IPS-NIHi7 (cell line): Measurements from ENCODE around the gene CNTNAP4.
A peak's percentile ranks its signal among the peaks of the same experiment; 100 is the strongest.

ENCODE experiments used
- DNase-seq: peaks from one replicate; pipeline ENCODE4 v3.0.0; 2012; ENCODE audit warnings: mixed read lengths; ENCODE audit errors: extremely low spot score

Gene CNTNAP4

GRCh38 chr16:76396977-76397376, 119.8 kb downstream of the CNTNAP4 start:
- DNase-seq = no peak

- no peak for DNase-seq
These were observed 132.5 kb downstream of the CNTNAP4 start for GRCh38 chr16:76409706-76410105.

- DNase-seq = no peak
These were observed 144.4 kb downstream of the CNTNAP4 start for GRCh38 chr16:76421571-76421970.

- peak; percentile 9 for DNase-seq
These were observed 151.7 kb downstream of the CNTNAP4 start for GRCh38 chr16:76428858-76429257.

- no peak for DNase-seq
These were observed 164.2 kb downstream of the CNTNAP4 start for GRCh38 chr16:76441391-76441790.

GRCh38 chr16:76441876-76442275, 164.7 kb downstream of the CNTNAP4 start:
- DNase-seq = no peak

GRCh38 chr16:76443973-76444372, 166.8 kb downstream of the CNTNAP4 start:
- DNase-seq = no peak

- DNase-seq = no peak
These were observed 167.6 kb downstream of the CNTNAP4 start for GRCh38 chr16:76444832-76445231.

GRCh38 chr16:76445815-76446214, 168.6 kb downstream of the CNTNAP4 start:
- no peak for DNase-seq

- no peak for DNase-seq
These were observed 169.1 kb downstream of the CNTNAP4 start for GRCh38 chr16:76446251-76446650.

GRCh38 chr16:76450890-76451289, 173.7 kb downstream of the CNTNAP4 start:
- no peak for DNase-seq

GRCh38 chr16:76455257-76455656, 178.1 kb downstream of the CNTNAP4 start:
- DNase-seq = no peak

- DNase-seq = no peak
These were observed 178.8 kb downstream of the CNTNAP4 start for GRCh38 chr16:76456016-76456415.

GRCh38 chr16:76459111-76459510, 181.9 kb downstream of the CNTNAP4 start:
- DNase-seq = no peak

- DNase-seq = no peak
These were observed 184.6 kb downstream of the CNTNAP4 start for GRCh38 chr16:76461836-76462235.

GRCh38 chr16:76464955-76465620, 187.9 kb downstream of the CNTNAP4 start:
- no peak for DNase-seq

GRCh38 chr16:76466871-76467270, 189.7 kb downstream of the CNTNAP4 start:
- no peak for DNase-seq

- DNase-seq = peak; percentile 22
These were observed 196.8 kb downstream of the CNTNAP4 start for GRCh38 chr16:76474048-76474447.

GRCh38 chr16:76478105-76478504, 200.9 kb downstream of the CNTNAP4 start:
- no peak for DNase-seq

GRCh38 chr16:76483307-76483909, 206.2 kb downstream of the CNTNAP4 start:
- no peak for DNase-seq

- no peak for DNase-seq
These were observed 206.8 kb downstream of the CNTNAP4 start for GRCh38 chr16:76484020-76484419.

GRCh38 chr16:76486740-76487139, 209.5 kb downstream of the CNTNAP4 start:
- DNase-seq = no peak

GRCh38 chr16:76487411-76488064, 210.3 kb downstream of the CNTNAP4 start:
- DNase-seq = peak; percentile 15
